22Rv1 (cell line): ENCODE measurements around the gene STK25.
"Not testable (repeated sequence)": the region's sequence is repeated elsewhere in the genome, so short reads cannot be mapped to it uniquely, and the experiment has no call there.

Experiments used
- H3K27ac ChIP-seq: fragments of 450-650 bp; 2 replicates; pipeline ENCODE4 v1.5.1; 2017
- CTCF ChIP-seq: fragments of 450-650 bp; IDR thresholded peaks from 2 replicates; pipeline ENCODE4 v1.5.1; 2017; ENCODE audit warnings: mild to moderate bottlenecking
- ZFX ChIP-seq: fragments of 450-650 bp; IDR thresholded peaks from 2 replicates; pipeline ENCODE4 v1.6.1; 2017; ENCODE audit warnings: antibody characterized with exemption, borderline replicate concordance

Gene STK25

GRCh38 chr2:241459520-241459919 is 48.9 kb downstream of the STK25 start:
- no peak for TF ChIP-seq ZFX
- TF ChIP-seq CTCF = no peak
- no peak overlapping the region for H3K27ac ChIP-seq

GRCh38 chr2:241458687-241459086 is 49.7 kb downstream of the STK25 start:
- TF ChIP-seq CTCF (no peak), ZFX (no peak)
- no peak overlapping the region for H3K27ac ChIP-seq

GRCh38 chr2:241456546-241456945 is 51.8 kb downstream of the STK25 start:
- no peak overlapping the region for H3K27ac ChIP-seq
- TF ChIP-seq CTCF (no peak), ZFX (no peak)

GRCh38 chr2:241454837-241455485 is 53.4 kb downstream of the STK25 start:
- TF ChIP-seq CTCF (no peak), ZFX (no peak)
- H3K27ac ChIP-seq = no peak overlapping the region

GRCh38 chr2:241453919-241454318 is 54.5 kb downstream of the STK25 start:
- not testable (repeated sequence) for H3K27ac ChIP-seq

- no peak overlapping the region for H3K27ac ChIP-seq
Measured at GRCh38 chr2:241451840-241452506, 56.4 kb downstream of the STK25 start.

GRCh38 chr2:241450092-241450491 is 58.3 kb downstream of the STK25 start:
- not testable (repeated sequence) for H3K27ac ChIP-seq

More at GRCh38 chr2:241451840-241452506, 56.4 kb downstream of the STK25 start:
- TF ChIP-seq CTCF (no peak), ZFX (no peak)

GRCh38 chr2:241445426-241445825 is 63.0 kb downstream of the STK25 start:
- TF ChIP-seq CTCF (no peak), ZFX (no peak)
- no peak overlapping the region for H3K27ac ChIP-seq
